Measurements from ENCODE around the gene TDRD12.

DNA sequence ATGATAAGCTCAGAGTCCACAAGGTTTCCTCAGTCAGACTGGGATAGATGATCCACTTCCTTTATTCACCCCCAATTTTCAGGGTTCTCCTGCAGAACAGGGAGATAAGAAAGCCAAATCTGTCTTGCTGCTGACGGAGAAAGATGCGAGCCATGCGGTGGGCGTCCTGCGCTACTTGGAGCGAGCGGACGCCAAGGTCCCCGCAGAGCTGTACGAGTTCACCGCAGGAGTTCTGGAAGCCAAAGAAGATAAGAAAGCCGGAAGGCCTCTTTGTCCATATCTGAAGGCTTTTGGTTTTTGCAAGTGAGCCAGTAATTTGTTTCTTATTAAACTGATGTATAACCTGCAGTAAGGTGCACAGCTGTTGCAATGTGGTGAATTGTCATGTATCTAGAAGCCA, 83.3 kb downstream of the TDRD12 start:
- TF ChIP-seq, protein P1, sequence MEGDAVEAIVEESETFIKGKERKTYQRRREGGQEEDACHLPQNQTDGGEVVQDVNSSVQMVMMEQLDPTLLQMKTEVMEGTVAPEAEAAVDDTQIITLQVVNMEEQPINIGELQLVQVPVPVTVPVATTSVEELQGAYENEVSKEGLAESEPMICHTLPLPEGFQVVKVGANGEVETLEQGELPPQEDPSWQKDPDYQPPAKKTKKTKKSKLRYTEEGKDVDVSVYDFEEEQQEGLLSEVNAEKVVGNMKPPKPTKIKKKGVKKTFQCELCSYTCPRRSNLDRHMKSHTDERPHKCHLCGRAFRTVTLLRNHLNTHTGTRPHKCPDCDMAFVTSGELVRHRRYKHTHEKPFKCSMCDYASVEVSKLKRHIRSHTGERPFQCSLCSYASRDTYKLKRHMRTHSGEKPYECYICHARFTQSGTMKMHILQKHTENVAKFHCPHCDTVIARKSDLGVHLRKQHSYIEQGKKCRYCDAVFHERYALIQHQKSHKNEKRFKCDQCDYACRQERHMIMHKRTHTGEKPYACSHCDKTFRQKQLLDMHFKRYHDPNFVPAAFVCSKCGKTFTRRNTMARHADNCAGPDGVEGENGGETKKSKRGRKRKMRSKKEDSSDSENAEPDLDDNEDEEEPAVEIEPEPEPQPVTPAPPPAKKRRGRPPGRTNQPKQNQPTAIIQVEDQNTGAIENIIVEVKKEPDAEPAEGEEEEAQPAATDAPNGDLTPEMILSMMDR (IDR thresholded peaks at IDR 0.05): no peak
- no peak for TF ChIP-seq POLR2A (IDR thresholded peaks at IDR 0.05)
